NT2/D1 (cell line): ENCODE measurements around the gene HMHB1.

Source experiments
- DNase-seq: peaks from one replicate; pipeline ENCODE4 v3.0.0-alpha.2; 2011; ENCODE audit warnings: low read depth, low spot score
- H3K27me3 ChIP-seq: 2 replicates; pipeline ENCODE4 v1.6.0; 2011; ENCODE audit warnings: mild to moderate bottlenecking; ENCODE audit not compliant: insufficient read length, insufficient read depth
- H3K36me3 ChIP-seq: 2 replicates; pipeline ENCODE4 v1.6.1; 2011; ENCODE audit warnings: mild to moderate bottlenecking, low read length, mixed read lengths; ENCODE audit not compliant: insufficient read depth, insufficient read length
- H3K4me1 ChIP-seq: 2 replicates; pipeline ENCODE4 v1.5.1; 2011; ENCODE audit not compliant: insufficient read depth, insufficient read length
- H3K4me3 ChIP-seq: 2 replicates; pipeline ENCODE4 v1.5.1; 2011; ENCODE audit warnings: low read depth; ENCODE audit not compliant: insufficient read length
- H3K9ac ChIP-seq: 2 replicates; pipeline ENCODE4 v1.6.0; 2011; ENCODE audit warnings: low read depth; ENCODE audit not compliant: insufficient read length
- H3K9me3 ChIP-seq: 2 replicates; pipeline ENCODE4 v1.5.1; 2011; ENCODE audit warnings: mild to moderate bottlenecking, low read length; ENCODE audit not compliant: insufficient read depth
- SUZ12 ChIP-seq: IDR thresholded peaks from 2 replicates; pipeline ENCODE4 v1.6.1; 2011; ENCODE audit not compliant: insufficient read length, insufficient read depth; ENCODE audit errors: extremely low read depth
- YY1 ChIP-seq: IDR thresholded peaks from 2 replicates; pipeline ENCODE4 v1.6.1; 2011; ENCODE audit not compliant: insufficient read length, insufficient read depth
- ZNF274 ChIP-seq: IDR thresholded peaks from 2 replicates; pipeline ENCODE4 v1.6.1; 2011; ENCODE audit warnings: mild to moderate bottlenecking, low read depth, low read length

The HMHB1 gene

DNA sequence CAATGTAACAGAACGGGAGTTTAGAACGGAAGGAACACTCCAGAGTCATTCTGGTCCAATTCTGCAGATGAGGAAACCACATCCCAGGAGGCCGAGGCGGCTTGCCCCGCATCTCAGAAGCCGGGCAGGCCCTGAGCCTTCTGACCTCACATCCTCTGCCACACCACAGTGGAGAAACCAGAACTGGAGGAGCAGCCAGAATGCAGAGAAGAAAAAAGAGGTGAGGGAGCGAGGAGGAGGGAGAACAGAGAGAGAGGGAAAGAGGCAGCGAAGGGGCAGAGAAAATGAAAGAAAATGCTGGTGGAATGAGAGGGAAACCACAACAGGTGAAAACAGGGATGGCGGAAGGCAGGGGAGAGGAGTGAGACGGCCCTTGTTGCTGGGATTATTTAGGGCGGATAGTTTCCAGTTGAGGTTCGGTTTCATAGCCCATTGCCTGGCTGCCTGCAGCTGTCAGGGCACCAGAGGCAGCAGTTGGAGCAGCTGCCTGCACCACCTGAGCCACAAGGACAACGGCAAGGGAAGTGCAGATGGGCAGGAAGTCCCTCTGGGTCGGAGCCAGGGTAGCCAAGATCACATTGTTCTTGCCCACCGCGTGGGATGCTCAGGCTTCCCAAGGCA is at the start of gene HMHB1:
Gene HMHB1 (plus strand): TSS at position 77 of the 621 bp plus-strand sequence.
- Histone ChIP-seq H3K36me3 (no peaks in the 10 kb centered on the region), H3K4me1 (no peaks in the 10 kb centered on the region), H3K27me3 (no peaks in the 10 kb centered on the region), H3K9me3 (no peaks in the 10 kb centered on the region), H3K9ac (no peak within 1 kb of the TSS), H3K4me3 (no peak within 1 kb of the TSS)
- no peak for DNase-seq
- no peak for TF ChIP-seq SUZ12
- no peak for TF ChIP-seq ZNF274
- TF ChIP-seq YY1 = no peak

GRCh38 chr5:143762636-143763220 is 49.2 kb upstream of the HMHB1 start:
- Histone ChIP-seq H3K4me1 (no peaks in the 10 kb centered on the region), H3K27me3 (no peaks in the 10 kb centered on the region), H3K4me3 (no peak overlapping the region), H3K36me3 (no peaks in the 10 kb centered on the region), H3K9me3 (no peaks in the 10 kb centered on the region), H3K9ac (no peak overlapping the region)
- no peak for TF ChIP-seq ZNF274
- TF ChIP-seq YY1 = no peak
- TF ChIP-seq SUZ12 = no peak
- DNase-seq = no peak

DNA sequence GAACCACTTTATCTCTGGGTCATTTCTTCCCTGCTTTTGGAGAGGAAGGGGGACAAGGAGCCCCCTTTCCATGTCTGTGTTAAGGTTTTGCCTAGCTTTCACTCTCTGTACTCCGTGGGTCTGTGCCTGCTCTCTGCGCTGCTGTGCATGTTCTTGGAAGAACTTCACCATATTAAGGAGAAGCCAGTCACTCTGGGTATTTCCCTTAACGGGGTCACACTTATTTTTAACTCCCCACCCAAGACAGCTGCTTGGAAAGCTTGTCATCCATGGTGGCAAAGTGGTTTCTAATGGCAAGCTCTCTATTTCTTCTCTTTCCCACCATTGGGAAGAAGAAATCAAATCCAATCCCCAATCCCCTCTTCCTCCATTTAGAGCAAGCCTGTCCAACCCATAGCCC is 44.8 kb upstream of the HMHB1 start:
- Histone ChIP-seq H3K4me1 (no peaks in the 10 kb centered on the region), H3K9me3 (no peaks in the 10 kb centered on the region), H3K36me3 (no peaks in the 10 kb centered on the region), H3K9ac (no peak overlapping the region), H3K27me3 (no peaks in the 10 kb centered on the region), H3K4me3 (no peak overlapping the region)
- no peak for DNase-seq
- no peak for TF ChIP-seq ZNF274
- no peak for TF ChIP-seq YY1
- TF ChIP-seq SUZ12 = no peak

DNA sequence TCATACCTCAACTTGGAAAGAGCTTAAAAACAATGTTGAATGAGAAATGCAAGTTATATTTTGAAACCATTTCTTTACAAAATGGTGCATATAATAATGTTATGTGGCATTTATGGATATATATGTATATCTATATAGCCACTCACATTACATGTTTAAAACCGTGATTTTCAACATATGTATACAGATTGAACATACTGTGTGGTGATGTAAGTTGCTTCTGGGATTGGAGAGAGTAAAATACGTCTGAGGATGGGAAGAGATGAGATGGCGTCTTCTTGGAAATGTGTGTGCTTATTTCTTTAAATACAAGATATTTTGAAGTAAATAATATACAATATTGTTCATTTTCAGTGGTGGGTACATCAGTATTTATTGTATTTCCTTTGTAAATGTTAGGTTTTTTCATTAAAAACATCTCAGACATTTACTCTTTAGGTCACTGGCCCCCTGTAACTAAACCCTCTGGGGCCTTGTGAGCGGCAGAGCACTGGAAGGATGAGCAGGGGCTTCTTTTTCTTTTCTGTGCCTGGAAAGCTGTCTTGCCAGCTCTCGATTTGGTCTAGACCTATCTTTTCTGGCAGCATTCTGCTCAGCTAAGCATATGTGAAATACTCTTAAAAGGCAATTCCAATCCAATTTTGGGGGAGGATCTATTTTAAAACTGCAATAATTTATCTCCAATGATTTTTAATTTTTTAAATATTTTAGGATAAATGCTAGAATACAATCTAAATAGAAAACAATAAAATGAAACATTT is 42.8 kb upstream of the HMHB1 start:
- no peaks in the 10 kb centered on the region for H3K27me3 ChIP-seq
- no peaks in the 10 kb centered on the region for H3K4me1 ChIP-seq
- TF ChIP-seq YY1 = no peak
- no peak for TF ChIP-seq ZNF274
- TF ChIP-seq SUZ12 = no peak
- no peaks in the 10 kb centered on the region for H3K36me3 ChIP-seq
- H3K4me3 ChIP-seq = no peak overlapping the region
- H3K9ac ChIP-seq = no peak overlapping the region
- no peak for DNase-seq
- no peaks in the 10 kb centered on the region for H3K9me3 ChIP-seq

- H3K9me3 ChIP-seq = no peaks in the 10 kb centered on the region
- H3K27me3 ChIP-seq = no peaks in the 10 kb centered on the region
- no peak for TF ChIP-seq YY1
- no peak for TF ChIP-seq SUZ12
- TF ChIP-seq ZNF274 = no peak
- no peaks in the 10 kb centered on the region for H3K4me1 ChIP-seq
- no peak overlapping the region for H3K4me3 ChIP-seq
- no peak overlapping the region for H3K9ac ChIP-seq
- no peak for DNase-seq
- no peaks in the 10 kb centered on the region for H3K36me3 ChIP-seq
Observed at GRCh38 chr5:143770450-143770849, 41.5 kb upstream of the HMHB1 start.

GRCh38 chr5:143771189-143771588 is 40.8 kb upstream of the HMHB1 start:
- Histone ChIP-seq H3K9me3 (no peaks in the 10 kb centered on the region), H3K9ac (no peak overlapping the region), H3K36me3 (no peaks in the 10 kb centered on the region), H3K4me3 (no peak overlapping the region), H3K27me3 (no peaks in the 10 kb centered on the region), H3K4me1 (no peaks in the 10 kb centered on the region)
- no peak for DNase-seq
- TF ChIP-seq SUZ12 (no peak), YY1 (no peak), ZNF274 (no peak)

DNA sequence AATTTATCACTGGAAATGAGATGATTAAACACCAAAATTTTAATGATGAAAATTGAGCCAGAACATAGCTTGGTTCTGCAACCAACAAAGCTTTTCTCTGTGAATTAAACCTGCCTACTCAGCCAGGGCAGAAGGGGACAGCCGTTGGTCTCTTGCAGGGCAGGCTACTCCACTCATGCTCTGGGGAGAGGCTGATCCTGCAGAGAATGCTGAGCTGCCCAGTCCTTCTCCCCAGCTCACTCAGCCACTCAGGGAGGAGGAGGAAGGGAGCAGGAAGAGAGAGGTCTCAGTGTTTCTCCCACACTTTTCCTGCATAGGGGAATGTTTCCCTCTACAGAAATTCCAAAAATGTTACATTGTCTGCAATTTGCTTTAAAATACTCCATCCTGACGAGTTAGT is 40.4 kb upstream of the HMHB1 start:
- Histone ChIP-seq H3K27me3 (no peaks in the 10 kb centered on the region), H3K4me3 (no peak overlapping the region), H3K9ac (no peak overlapping the region), H3K36me3 (no peaks in the 10 kb centered on the region), H3K9me3 (no peaks in the 10 kb centered on the region), H3K4me1 (no peaks in the 10 kb centered on the region)
- TF ChIP-seq YY1 = no peak
- no peak for TF ChIP-seq SUZ12
- no peak for TF ChIP-seq ZNF274
- DNase-seq = no peak
